Measurements from ENCODE around the gene HEMK1. TPM values are rescaled to one million over a fixed set of nuclear protein-coding genes. Genes with fewer than 3 reads are reported as not detected.

HEMK1 gene
- total and polyA plus RNA-seq, 2 of the 8 experiments (the other 6 are each of a cell fraction or from before 2014, with no cell fraction given): 9.7 to 10.6 TPM

DNA sequence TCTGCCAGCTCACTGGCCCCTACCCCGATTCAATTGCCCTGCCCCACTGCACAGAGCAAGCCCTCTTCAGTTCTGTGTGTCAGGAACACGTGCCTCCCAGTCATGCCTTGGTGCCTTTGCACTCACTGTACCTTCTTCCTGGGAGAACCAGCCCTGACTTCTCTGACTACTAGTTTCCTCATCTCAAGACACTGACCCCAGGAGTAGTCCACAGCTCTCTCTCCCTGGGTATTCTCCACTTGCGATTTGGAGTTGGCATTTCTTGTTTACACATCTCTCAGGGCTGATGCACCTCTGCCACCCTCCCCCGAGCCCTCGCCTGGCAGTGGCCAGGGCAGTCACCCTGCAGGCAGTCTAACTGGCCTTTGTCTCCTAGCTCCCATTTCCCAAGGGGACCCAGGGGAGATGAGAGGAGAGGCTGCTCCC, 36.6 kb downstream of the HEMK1 start:
- Histone ChIP-seq H2BK15ac (ENCODE audit: low read length) (no peak overlapping the region), H3K14ac (ENCODE audit: insufficient read length) (no peak overlapping the region), H4K8ac (ENCODE audit: extremely low read depth, insufficient read depth, low read length) (no peak overlapping the region), H3K9ac (replicated peaks in 1 of 4; ENCODE audit: extremely low read depth in 1 of 4, low read depth in 3 of 4, low read length in 3 of 4) (no peak overlapping the region), H4K5ac (ENCODE audit: insufficient read length, low read depth, low read length) (no peak overlapping the region), H2BK20ac (ENCODE audit: low read length) (no peak overlapping the region), H3K56ac (replicated peaks; ENCODE audit: insufficient read length, low read depth, low read length) (no peak overlapping the region), H3K4ac (replicated peaks; ENCODE audit: insufficient read length, low read depth, low read length) (no peak overlapping the region), H2AFZ (ENCODE audit: low read length) (no peak overlapping the region), H3K4me2 (ENCODE audit: insufficient read depth in 1 of 2, low read depth in 2 of 2, low read length in 2 of 2) (no peak overlapping the region), H2AK5ac (ENCODE audit: low read depth, low read length) (no peak overlapping the region), H3K27ac (ENCODE audit: low read depth, low read length) (no peak overlapping the region), H3K23ac (ENCODE audit: insufficient read length) (no peak overlapping the region), H3K23me2 (ENCODE audit: low read depth, low read length) (no peaks in the 10 kb centered on the region; the same call in 1 of the 2 replicates), H3K79me1 (ENCODE audit: low read depth, low read length) (no peaks in the 10 kb centered on the region), H3K18ac (ENCODE audit: extremely low read depth, low read length) (no peak overlapping the region), H3K4me1 (replicated peaks in 1 of 4; ENCODE audit: control insufficient read depth in 3 of 4, insufficient read depth in 4 of 4, low read length in 3 of 4) (peaks cover 0 to 2% (median under 1%) of the 10 kb centered on the region in 4 experiments; a peak in 4 of 7 replicates), H3K9me3 (ENCODE audit: insufficient read depth in 2 of 2, low read depth in 1 of 2, low read length in 1 of 2) (no peaks in the 10 kb centered on the region), H4K91ac (replicated peaks; ENCODE audit: insufficient read length, low read length) (no peak overlapping the region), H3K36me3 (ENCODE audit: control insufficient read depth in 2 of 4, insufficient read depth in 4 of 4, low read length in 3 of 4) (no peaks in the 10 kb centered on the region), H3K4me3 (ENCODE audit: extremely low read depth in 1 of 4, insufficient read depth in 2 of 4, low read depth in 3 of 4, low read length in 4 of 4) (no peak overlapping the region), H3K79me2 (ENCODE audit: control insufficient read depth in 1 of 2, insufficient read depth in 2 of 2, low read length in 2 of 2) (no peaks in the 10 kb centered on the region), H2BK12ac (ENCODE audit: low read depth, low read length) (no peak overlapping the region), H4K20me1 (replicated peaks in 1 of 2; ENCODE audit: control insufficient read depth in 1 of 2, insufficient read depth in 2 of 2, low read length in 2 of 2) (peaks cover under 1 to 11% of the 10 kb centered on the region in 2 experiments), H3K27me3 (replicated peaks in 1 of 4; ENCODE audit: control insufficient read depth in 3 of 4, extremely low read depth in 1 of 4, insufficient read depth in 3 of 4, low read length in 3 of 4) (peaks cover 7 to 15% (median 11%) of the 10 kb centered on the region in 4 experiments; a peak in 6 of 7 replicates), H2BK5ac (ENCODE audit: low read depth, low read length) (no peak overlapping the region), H2BK120ac (replicated peaks; ENCODE audit: low read depth, low read length) (no peak overlapping the region)
- POLR2A ChIA-PET (ENCODE audit: partially characterized antibody): interaction anchor here (1.8 kb wide), 1 partner anchor 13 kb away, joined by 4 read pairs; no protein-coding TSS in a partner anchor
- WGBS, 2 experiments (ENCODE audit: extremely low coverage in 1 of 2, insufficient coverage in 1 of 2, insufficient read length in 1 of 2, insufficient replicate concordance in 2 of 2, low coverage in 1 of 2, low lambda C conversion rate in 2 of 2, missing lambda C conversion rate in 1 of 2): 84% methylated on average over 5 of the region's 5 CpGs; no CpG with 5 or more reads in 1 of the 2 experiments
- CTCF ChIA-PET (ENCODE audit: partially characterized antibody): interaction anchor here (6.3 to 50.4 kb wide), 4 partner anchors 9 to 45 kb away, joined by 39 to 1262 read pairs (median 548); partner anchors contain the start of genes C3orf18, DOCK3, HEMK1 and MAPKAPK3
- DNase-seq (ENCODE audit: low read depth in 1 of 2, low spot score in 2 of 2): no peak
- TF ChIP-seq SAP30 (IDR thresholded peaks at IDR 0.05; ENCODE audit: insufficient read depth, insufficient replicate concordance, low read length) (no peak), NRF1 (IDR thresholded peaks at IDR 0.05; ENCODE audit: low read depth, low read length) (no peak), ASH2L (IDR thresholded peaks at IDR 0.05; ENCODE audit: low read length) (no peak), SRF (IDR thresholded peaks at IDR 0.05; ENCODE audit: low read depth, low read length) (no peak), HDAC2 (IDR thresholded peaks at IDR 0.05; ENCODE audit: borderline replicate concordance in 1 of 2, low read depth in 2 of 2, low read length in 2 of 2) (no peak), ZNF274 (IDR thresholded peaks at IDR 0.05; ENCODE audit: borderline replicate concordance, extremely low read depth, low read length) (no peak), CTBP2 (IDR thresholded peaks at IDR 0.05; ENCODE audit: borderline replicate concordance, insufficient read depth, insufficient read length, low read length) (no peak), SP1 (IDR thresholded peaks at IDR 0.05; ENCODE audit: low read depth, low read length) (no peak), TBP (IDR thresholded peaks at IDR 0.05; ENCODE audit: low read depth, low read length) (no peak), SIX5 (IDR thresholded peaks at IDR 0.05; ENCODE audit: low read depth, low read length) (no peak), BACH1 (IDR thresholded peaks at IDR 0.05; ENCODE audit: low read length) (no peak), KDM1A (IDR thresholded peaks at IDR 0.05; ENCODE audit: borderline replicate concordance, low read length) (no peak), SIRT6 (IDR thresholded peaks at IDR 0.05; ENCODE audit: low read length) (no peak)
- FAIRE-seq: no peak
